ENCODE data around the gene MICAL3. TPM values are rescaled to one million over a fixed set of nuclear protein-coding genes. Genes with fewer than 3 reads are reported as not detected.

MICAL3 gene
- total and polyA plus RNA-seq, 2 experiments from 2014 or later, result 27.3 to 76.9 TPM

- Histone ChIP-seq H3K4me3 (no peak overlapping the region), H3K36me3 (peaks cover 46% of the 10 kb centered on the region), H3K4me1 (ENCODE audit: low read depth) (peaks cover 15% of the 10 kb centered on the region), H3K27ac (peak overlapping the region; percentile 69), H3K27me3 (no peaks in the 10 kb centered on the region), H3K9me3 (ENCODE audit: low read depth) (no peaks in the 10 kb centered on the region)
- DNase-seq (ENCODE audit: low read depth in 1 of 2, low spot score in 1 of 2), result no peak
- no peak for TF ChIP-seq CTCF (IDR thresholded peaks at IDR 0.05; ENCODE audit: low read depth, low read length)
Observed at GRCh38 chr22:17870407-17870806, 154.0 kb downstream of the MICAL3 start.

GRCh38 chr22:17869285-17870096 is 154.9 kb downstream of the MICAL3 start:
- no peak for DNase-seq (ENCODE audit: low read depth in 1 of 2, low spot score in 1 of 2)
- Histone ChIP-seq H3K27me3 (no peaks in the 10 kb centered on the region), H3K9me3 (ENCODE audit: low read depth) (no peaks in the 10 kb centered on the region), H3K27ac (peak overlapping the region; percentile 51), H3K36me3 (peaks cover 44% of the 10 kb centered on the region), H3K4me1 (ENCODE audit: low read depth) (peaks cover 15% of the 10 kb centered on the region), H3K4me3 (no peak overlapping the region)
- no peak for TF ChIP-seq CTCF (IDR thresholded peaks at IDR 0.05; ENCODE audit: low read depth, low read length)

GRCh38 chr22:17868771-17869170 is 155.6 kb downstream of the MICAL3 start:
- Histone ChIP-seq H3K4me1 (ENCODE audit: low read depth) (peaks cover 15% of the 10 kb centered on the region), H3K27ac (no peak overlapping the region), H3K4me3 (no peak overlapping the region), H3K9me3 (ENCODE audit: low read depth) (no peaks in the 10 kb centered on the region), H3K36me3 (peaks cover 52% of the 10 kb centered on the region), H3K27me3 (no peaks in the 10 kb centered on the region)
- DNase-seq (ENCODE audit: low read depth in 1 of 2, low spot score in 1 of 2), result no peak
- TF ChIP-seq CTCF (IDR thresholded peaks at IDR 0.05; ENCODE audit: low read depth, low read length), result no peak

DNA sequence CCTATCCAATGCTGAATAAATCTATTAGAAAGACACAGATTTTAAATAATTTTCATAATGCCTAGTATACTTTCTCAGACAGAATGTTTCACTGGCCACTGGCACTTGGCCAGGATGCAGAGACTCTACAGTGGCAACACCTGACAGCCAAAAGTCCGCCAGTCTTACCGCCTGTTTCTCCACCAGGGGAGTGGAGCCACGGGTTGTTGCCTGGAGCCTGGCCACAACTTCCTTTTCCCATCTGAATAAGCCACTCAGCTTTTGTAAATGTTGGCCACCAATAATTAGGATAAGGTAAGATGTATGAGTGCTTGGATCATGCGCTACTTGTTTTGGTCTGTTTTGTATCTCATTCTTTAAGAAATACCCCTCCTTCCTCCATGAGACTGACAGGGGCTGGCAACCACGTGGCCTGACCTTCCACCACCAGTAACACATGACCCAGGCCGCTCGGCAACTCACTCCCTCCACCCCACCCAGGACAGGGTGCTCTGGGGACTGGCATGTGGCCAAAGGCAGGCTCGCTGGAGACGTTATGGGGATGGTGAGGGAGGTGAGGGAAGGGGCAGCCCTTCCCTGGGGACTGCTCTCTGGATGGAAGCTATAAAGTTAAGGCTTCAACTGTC is 157.1 kb downstream of the MICAL3 start:
- no peaks in the 10 kb centered on the region for H3K9me3 ChIP-seq (ENCODE audit: low read depth)
- H3K36me3 ChIP-seq, result peaks cover 46% of the 10 kb centered on the region
- no peak overlapping the region for H3K4me3 ChIP-seq
- TF ChIP-seq CTCF (IDR thresholded peaks at IDR 0.05; ENCODE audit: low read depth, low read length), result no peak
- peaks cover 15% of the 10 kb centered on the region for H3K4me1 ChIP-seq (ENCODE audit: low read depth)
- no peak overlapping the region for H3K27ac ChIP-seq
- no peaks in the 10 kb centered on the region for H3K27me3 ChIP-seq
- DNase-seq (ENCODE audit: low read depth in 1 of 2, low spot score in 1 of 2), result no peak

DNA sequence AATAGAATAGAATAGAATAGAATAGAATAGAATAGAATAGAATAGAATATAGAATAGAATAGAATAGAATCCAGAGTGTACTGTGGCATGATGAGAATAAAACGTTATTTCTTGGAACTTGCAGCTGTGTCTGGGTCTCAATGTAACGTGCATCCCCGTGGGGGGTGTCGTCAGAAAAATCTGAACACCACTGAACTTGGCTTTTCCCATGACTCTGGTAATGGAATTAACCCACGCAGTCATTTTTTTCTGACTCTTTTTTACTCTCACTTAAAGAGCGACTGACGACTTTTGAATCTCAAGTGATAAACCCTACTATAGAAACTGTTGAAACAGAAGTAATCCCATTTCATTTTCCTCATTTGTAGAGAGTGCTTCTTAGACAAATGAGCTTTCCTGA is 157.7 kb downstream of the MICAL3 start:
- no peak overlapping the region for H3K4me3 ChIP-seq
- TF ChIP-seq CTCF (IDR thresholded peaks at IDR 0.05; ENCODE audit: low read depth, low read length), result no peak
- no peak overlapping the region for H3K27ac ChIP-seq
- H3K27me3 ChIP-seq, result no peaks in the 10 kb centered on the region
- H3K4me1 ChIP-seq (ENCODE audit: low read depth), result peaks cover 15% of the 10 kb centered on the region
- H3K36me3 ChIP-seq, result peaks cover 45% of the 10 kb centered on the region
- H3K9me3 ChIP-seq (ENCODE audit: low read depth), result no peaks in the 10 kb centered on the region
- DNase-seq (ENCODE audit: low read depth in 1 of 2, low spot score in 1 of 2), result no peak
